SJSA1 (cell line): ENCODE results near the gene ERVK3-1. TPM values are rescaled to one million over a fixed set of nuclear protein-coding genes. Genes with fewer than 3 reads are reported as not detected.
"Not testable (repeated sequence)": the region's sequence is repeated elsewhere in the genome, so short reads cannot be mapped to it uniquely, and the experiment has no call there.

Experiments
- DNase-seq, 2 experiments: peaks; one replicate each; pipeline ENCODE4 v3.0.0-alpha.2; 2015 to 2020; ENCODE audit warnings: low spot score in 2 of 2, low read depth in 1 of 2
- H3K27ac ChIP-seq: fragments of 250-450 bp; sonication (Bioruptor Pico); 2 replicates; pipeline ENCODE4 v1.5.1; 2020; ENCODE audit warnings: mild to moderate bottlenecking, moderate library complexity
- H3K27me3 ChIP-seq: fragments of 250-450 bp; sonication (Bioruptor Pico); replicated peaks from 2 replicates; pipeline ENCODE4 v1.5.1; 2020; ENCODE audit warnings: mild to moderate bottlenecking, moderate library complexity
- H3K36me3 ChIP-seq: fragments of 250-450 bp; sonication (Bioruptor Pico); 2 replicates; pipeline ENCODE4 v1.5.1; 2020; ENCODE audit warnings: mild to moderate bottlenecking
- H3K4me1 ChIP-seq: fragments of 250-450 bp; sonication (Bioruptor Pico); replicated peaks from 2 replicates; pipeline ENCODE4 v1.6.1; 2021; ENCODE audit warnings: mild to moderate bottlenecking
- H3K4me3 ChIP-seq: fragments of 250-450 bp; sonication (Bioruptor Pico); 2 replicates; pipeline ENCODE4 v1.5.1; 2020; ENCODE audit warnings: mild to moderate bottlenecking
- H3K9me3 ChIP-seq: fragments of 250-450 bp; sonication (Bioruptor Pico); replicated peaks from 2 replicates; pipeline ENCODE4 v1.5.1; 2020; ENCODE audit warnings: mild to moderate bottlenecking
- total RNA-seq: library from RNA; depleted of rRNA; stranded (reverse); fragments of >200 nt; shearing (Covaris generic); gene quantifications from 2 replicates; pipeline ENCODE4 v1.2.3, GENCODE V29; 2014

Gene ERVK3-1
- total RNA-seq, 1 experiment from 2014 or later, result 44.4 TPM

- peaks cover 10% of the 10 kb centered on the region; the same call in 1 of the 2 replicates for H3K9me3 ChIP-seq
- H3K36me3 ChIP-seq, result peaks cover 52% of the 10 kb centered on the region
- H3K27me3 ChIP-seq, result no peaks in the 10 kb centered on the region
Observed at GRCh38 chr19:58338336-58338735, 33.2 kb downstream of the ERVK3-1 start.

GRCh38 chr19:58338825-58339558, 33.8 kb downstream of the ERVK3-1 start:
- no peaks in the 10 kb centered on the region for H3K27me3 ChIP-seq
- H3K27ac ChIP-seq, result no peak overlapping the region
- DNase-seq, result no peak
- peaks cover 52% of the 10 kb centered on the region for H3K36me3 ChIP-seq
- peaks cover 10% of the 10 kb centered on the region; the same call in 1 of the 2 replicates for H3K9me3 ChIP-seq
- H3K4me3 ChIP-seq, result no peak overlapping the region
- H3K4me1 ChIP-seq, result no peaks in the 10 kb centered on the region

More at GRCh38 chr19:58338336-58338735, 33.2 kb downstream of the ERVK3-1 start:
- no peak overlapping the region for H3K4me3 ChIP-seq
- no peak overlapping the region for H3K27ac ChIP-seq
- DNase-seq, result no peak
- H3K4me1 ChIP-seq, result no peaks in the 10 kb centered on the region

GRCh38 chr19:58345558-58345957, 40.4 kb downstream of the ERVK3-1 start:
- no peaks in the 10 kb centered on the region for H3K9me3 ChIP-seq
- H3K27me3 ChIP-seq, result no peaks in the 10 kb centered on the region
- peaks cover 16% of the 10 kb centered on the region for H3K36me3 ChIP-seq
- DNase-seq, result no peak
- no peak overlapping the region for H3K4me3 ChIP-seq
- peaks cover 14% of the 10 kb centered on the region for H3K4me1 ChIP-seq
- no peak overlapping the region for H3K27ac ChIP-seq

- H3K27me3 ChIP-seq, result no peaks in the 10 kb centered on the region
- H3K4me3 ChIP-seq, result peak overlapping the region; percentile 65
- H3K27ac ChIP-seq, result no peak overlapping the region
- peaks cover 14% of the 10 kb centered on the region for H3K4me1 ChIP-seq
- H3K9me3 ChIP-seq, result no peaks in the 10 kb centered on the region
- peak; percentile 80 to 81 for DNase-seq
- peaks cover 20% of the 10 kb centered on the region for H3K36me3 ChIP-seq
Observed at GRCh38 chr19:58346961-58347929, 42.1 kb downstream of the ERVK3-1 start.

GRCh38 chr19:58348080-58348479, 42.9 kb downstream of the ERVK3-1 start:
- Histone ChIP-seq H3K36me3 (peaks cover 19% of the 10 kb centered on the region), H3K4me3 (peak overlapping the region; percentile 65), H3K4me1 (peaks cover 14% of the 10 kb centered on the region)
- not testable (repeated sequence) for H3K27me3 ChIP-seq, H3K27ac ChIP-seq, H3K9me3 ChIP-seq, DNase-seq

GRCh38 chr19:58349590-58349989, 44.4 kb downstream of the ERVK3-1 start:
- H3K4me1 ChIP-seq, result peaks cover 14% of the 10 kb centered on the region
- no peak overlapping the region for H3K4me3 ChIP-seq

GRCh38 chr19:58350001-58350861, 45.1 kb downstream of the ERVK3-1 start:
- no peak overlapping the region for H3K27ac ChIP-seq
- no peaks in the 10 kb centered on the region for H3K27me3 ChIP-seq
- H3K36me3 ChIP-seq, result peaks cover 19% of the 10 kb centered on the region
- DNase-seq, result no peak
- H3K4me3 ChIP-seq, result no peak overlapping the region
- peaks cover 14% of the 10 kb centered on the region for H3K4me1 ChIP-seq
- no peaks in the 10 kb centered on the region for H3K9me3 ChIP-seq

More at GRCh38 chr19:58349590-58349989, 44.4 kb downstream of the ERVK3-1 start:
- H3K27me3 ChIP-seq, result no peaks in the 10 kb centered on the region
- peaks cover 19% of the 10 kb centered on the region for H3K36me3 ChIP-seq
- no peaks in the 10 kb centered on the region for H3K9me3 ChIP-seq
- H3K27ac ChIP-seq, result no peak overlapping the region
- DNase-seq, result no peak

GRCh38 chr19:58350871-58351557, 45.8 kb downstream of the ERVK3-1 start:
- H3K36me3 ChIP-seq, result peaks cover 19% of the 10 kb centered on the region
- H3K9me3 ChIP-seq, result peaks cover under 1% of the 10 kb centered on the region; the same call in 1 of the 2 replicates
- no peak overlapping the region for H3K4me3 ChIP-seq
- H3K27me3 ChIP-seq, result peaks cover under 1% of the 10 kb centered on the region
- peaks cover 14% of the 10 kb centered on the region for H3K4me1 ChIP-seq
- no peak overlapping the region for H3K27ac ChIP-seq
- DNase-seq, result no peak

GRCh38 chr19:58351558-58351878, 46.3 kb downstream of the ERVK3-1 start:
- no peak overlapping the region for H3K27ac ChIP-seq
- H3K4me1 ChIP-seq, result peaks cover 19% of the 10 kb centered on the region
- DNase-seq, result no peak
- no peak overlapping the region for H3K4me3 ChIP-seq
- peaks cover 6% of the 10 kb centered on the region for H3K9me3 ChIP-seq
- H3K36me3 ChIP-seq, result peaks cover 19% of the 10 kb centered on the region
- H3K27me3 ChIP-seq, result peaks cover 6% of the 10 kb centered on the region

GRCh38 chr19:58351990-58352755, 47.0 kb downstream of the ERVK3-1 start:
- H3K27ac ChIP-seq, result no peak overlapping the region
- no peak for DNase-seq
- peaks cover 9% of the 10 kb centered on the region for H3K27me3 ChIP-seq
- peaks cover 14% of the 10 kb centered on the region for H3K4me1 ChIP-seq
- H3K36me3 ChIP-seq, result peaks cover 19% of the 10 kb centered on the region
- H3K4me3 ChIP-seq, result no peak overlapping the region
- peaks cover 7% of the 10 kb centered on the region for H3K9me3 ChIP-seq

- Histone ChIP-seq H3K9me3 (peaks cover 7% of the 10 kb centered on the region), H3K36me3 (peaks cover 19% of the 10 kb centered on the region), H3K4me1 (peaks cover 12% of the 10 kb centered on the region), H3K27me3 (peaks cover 10% of the 10 kb centered on the region), H3K27ac (no peak within 1 kb of the TSS), H3K4me3 (no peak within 1 kb of the TSS)
- DNase-seq, result no peak
Observed at GRCh38 chr19:58352760-58353671, 47.8 kb downstream of the ERVK3-1 start, which contains the start of gene A1BG. Gene A1BG (minus strand): TSS chr19:58353492. CDS start chr19:58353437, 55 bp downstream.
